HAP-1 (cell line): ENCODE results near the gene ACVR2B.
A peak's percentile ranks its signal among the peaks of the same experiment; 100 is the strongest.

Experiments used
- DNase-seq, 2 experiments: peaks; one replicate each; pipeline ENCODE4 v3.0.0-alpha.2; 2016 to 2020; ENCODE audit warnings: low spot score in 2 of 2
- H3K27me3 ChIP-seq: fragments of 250-450 bp; sonication (Bioruptor Pico); 2 replicates; pipeline ENCODE4 v1.5.1; 2020; ENCODE audit warnings: low read depth, mild to moderate bottlenecking, moderate library complexity
- H3K36me3 ChIP-seq: fragments of 250-450 bp; sonication (Bioruptor Pico); replicated peaks from 2 replicates; pipeline ENCODE4 v1.5.1; 2020; ENCODE audit warnings: mild to moderate bottlenecking
- H3K4me1 ChIP-seq: fragments of 250-450 bp; sonication (Bioruptor Pico); 2 replicates; pipeline ENCODE4 v1.5.1; 2020; ENCODE audit warnings: mild to moderate bottlenecking
- H3K4me3 ChIP-seq: fragments of 250-450 bp; sonication (Bioruptor Pico); 2 replicates; pipeline ENCODE4 v1.5.1; 2020; ENCODE audit warnings: mild to moderate bottlenecking, moderate library complexity
- H3K9me3 ChIP-seq: fragments of 250-450 bp; sonication (Bioruptor Pico); 2 replicates; pipeline ENCODE4 v1.5.1; 2020; ENCODE audit warnings: mild to moderate bottlenecking, moderate library complexity
- in situ Hi-C: fragments of 300-500 bp; cut with MboI; formaldehyde crosslinking; loops from 3 replicates; pipeline ENCODE4 v1.14.3; 2020; ENCODE audit warnings: low sequenced_read_pairs, inconsistent platforms, mixed read lengths

Gene ACVR2B

DNA sequence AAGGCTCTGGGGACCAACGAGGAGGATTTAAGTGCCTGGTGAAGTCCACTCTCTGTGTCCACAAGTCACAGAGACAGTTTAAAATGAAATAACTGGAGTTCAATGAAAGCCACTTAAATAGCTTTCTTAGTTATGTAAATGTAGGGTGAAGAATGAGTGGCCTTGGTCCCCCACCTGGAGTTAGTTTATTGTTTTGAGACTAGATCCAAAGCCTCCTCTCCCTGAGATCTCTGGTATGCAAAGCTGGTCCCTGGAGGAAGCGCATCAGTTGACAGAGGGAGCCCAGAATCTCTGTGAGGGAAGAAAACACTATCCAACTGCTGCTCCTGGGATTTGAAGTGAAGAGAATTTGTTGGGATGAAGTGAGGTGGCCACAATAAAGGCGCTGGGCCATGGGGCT is 83.0 kb downstream of the ACVR2B start:
- no peaks in the 10 kb centered on the region for H3K27me3 ChIP-seq
- H3K36me3 ChIP-seq = no peaks in the 10 kb centered on the region; the same call in 1 of the 2 replicates
- no peak overlapping the region for H3K4me3 ChIP-seq
- no peaks in the 10 kb centered on the region for H3K9me3 ChIP-seq
- DNase-seq = peak; percentile 34 to 45
- in situ Hi-C loops = loop anchor here (25.0 kb wide), 1 partner anchor 451 kb away; no protein-coding TSS in a partner anchor
- peaks cover 7% of the 10 kb centered on the region for H3K4me1 ChIP-seq

DNA sequence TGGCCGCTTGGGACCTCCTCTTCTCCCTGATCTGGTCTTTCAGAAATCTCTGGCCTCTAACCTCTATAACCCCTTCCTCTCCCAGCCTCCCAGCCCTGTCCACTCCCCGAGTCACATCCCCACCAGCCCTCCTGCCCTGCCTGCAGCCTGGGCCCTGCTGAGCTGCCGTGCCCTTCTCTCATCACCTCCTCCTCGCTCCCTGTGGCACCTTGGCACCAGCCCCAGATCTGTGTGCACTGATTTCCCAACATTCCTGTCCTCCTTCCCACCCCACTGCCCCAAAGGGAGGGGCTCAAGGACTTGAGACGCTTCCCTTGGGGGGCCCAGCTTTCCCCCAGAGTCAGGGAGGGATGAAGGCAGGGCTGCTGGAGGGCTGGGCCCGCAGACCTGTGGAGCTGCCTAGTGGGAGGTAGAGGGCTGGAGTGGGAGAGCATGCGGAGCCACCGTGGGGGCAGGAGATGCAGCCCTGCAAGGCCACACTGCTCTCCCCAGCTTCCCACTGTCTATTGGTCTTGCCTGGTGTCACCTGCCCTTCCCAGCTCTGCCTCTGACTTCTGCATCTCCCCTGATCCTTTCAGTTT is 85.2 kb downstream of the ACVR2B start:
- Histone ChIP-seq H3K4me3 (no peak overlapping the region), H3K36me3 (no peaks in the 10 kb centered on the region; the same call in 1 of the 2 replicates), H3K9me3 (no peaks in the 10 kb centered on the region), H3K27me3 (no peaks in the 10 kb centered on the region), H3K4me1 (peaks cover 7% of the 10 kb centered on the region)
- no peak for DNase-seq
- in situ Hi-C loops = loop anchor here (25.0 kb wide), 1 partner anchor 448 kb away; no protein-coding TSS in a partner anchor

DNA sequence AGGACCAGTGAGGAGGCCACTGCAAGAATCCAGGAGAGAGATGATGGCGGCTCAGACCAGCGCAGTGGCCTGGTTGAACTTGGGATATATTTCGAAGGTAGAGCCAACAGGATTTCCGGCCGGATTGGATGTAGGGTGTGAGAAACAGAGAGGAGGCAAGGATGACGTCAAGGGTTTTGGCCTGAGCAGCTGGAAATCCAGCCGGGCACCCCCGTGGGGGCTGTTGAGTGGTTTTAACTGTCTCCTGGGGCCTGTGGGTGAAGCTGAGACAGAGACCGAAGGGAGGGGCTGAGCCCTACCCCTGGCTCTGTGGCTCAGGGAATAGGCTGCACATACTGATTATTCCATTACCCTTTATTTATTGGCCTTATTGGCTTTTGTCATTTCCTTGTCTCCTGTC is 88.1 kb downstream of the ACVR2B start:
- no peak overlapping the region for H3K4me3 ChIP-seq
- in situ Hi-C loops = loop anchor here (25.0 kb wide), 1 partner anchor 445 kb away; no protein-coding TSS in a partner anchor
- H3K36me3 ChIP-seq = no peaks in the 10 kb centered on the region
- no peaks in the 10 kb centered on the region for H3K9me3 ChIP-seq
- H3K27me3 ChIP-seq = no peaks in the 10 kb centered on the region
- H3K4me1 ChIP-seq = no peaks in the 10 kb centered on the region; the same call in 1 of the 2 replicates
- DNase-seq = no peak
